ENCODE results near the gene TTF2. TPM values are rescaled to one million over a fixed set of nuclear protein-coding genes. Genes with fewer than 3 reads are reported as not detected.

Gene TTF2
- total RNA-seq, 4 donors from 2014 or later = 6.6 to 12.8 (median 9.0) TPM

GRCh38 chr1:117142200-117142599, 82.1 kb downstream of the TTF2 start:
- no peaks in the 10 kb centered on the region for H3K9me3 ChIP-seq
- TF ChIP-seq CTCF (IDR thresholded peaks at IDR 0.05) (no peak), POLR2AphosphoS5 (IDR thresholded peaks at IDR 0.05) (no peak), POLR2A (IDR thresholded peaks at IDR 0.05; ENCODE audit: low read depth) (no peak), EP300 (IDR thresholded peaks at IDR 0.05) (no peak)
- no peak overlapping the region for H3K27ac ChIP-seq (replicated peaks in 1 of 4)
- no peaks in the 10 kb centered on the region for H3K27me3 ChIP-seq
- H3K4me1 ChIP-seq = no peaks in the 10 kb centered on the region
- intact Hi-C loops (cut with DNase I) = no loop called here
- no peak for DNase-seq (ENCODE audit: extremely low spot score)
- H3K36me3 ChIP-seq = no peaks in the 10 kb centered on the region
- no peak overlapping the region for H3K4me3 ChIP-seq
- WGBS = 55% methylated on average over 2 of the region's 2 CpGs

DNA sequence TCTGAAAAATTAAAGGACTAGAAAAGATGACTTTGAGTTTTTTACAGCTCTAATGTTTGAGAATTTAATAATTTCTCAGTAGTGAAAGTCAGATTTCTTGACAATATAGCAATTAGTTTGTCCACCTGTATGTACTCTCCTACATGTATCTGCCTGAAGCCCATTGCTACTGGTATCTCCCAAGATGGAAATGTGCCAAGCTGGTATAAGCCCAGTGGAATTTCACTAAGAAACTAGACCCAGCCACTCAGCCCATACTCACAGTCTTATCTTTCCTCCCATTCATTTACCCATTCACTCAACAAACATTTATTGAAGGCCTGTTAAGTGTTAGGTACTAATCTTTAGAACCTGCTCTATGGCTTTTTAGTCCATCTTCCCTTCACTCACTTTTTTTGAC, 83.0 kb downstream of the TTF2 start:
- Histone ChIP-seq H3K4me3 (no peak overlapping the region), H3K9me3 (no peaks in the 10 kb centered on the region), H3K27ac (replicated peaks in 1 of 4) (no peak overlapping the region), H3K27me3 (no peaks in the 10 kb centered on the region), H3K36me3 (no peaks in the 10 kb centered on the region), H3K4me1 (no peaks in the 10 kb centered on the region)
- no peak for DNase-seq (ENCODE audit: extremely low spot score)
- intact Hi-C loops (cut with DNase I) = no loop called here
- TF ChIP-seq POLR2AphosphoS5 (IDR thresholded peaks at IDR 0.05) (no peak), POLR2A (IDR thresholded peaks at IDR 0.05; ENCODE audit: low read depth) (no peak), CTCF (IDR thresholded peaks at IDR 0.05) (no peak), EP300 (IDR thresholded peaks at IDR 0.05) (no peak)

GRCh38 chr1:117143871-117144270, 83.7 kb downstream of the TTF2 start:
- Histone ChIP-seq H3K27ac (replicated peaks in 1 of 4) (no peak overlapping the region), H3K27me3 (no peaks in the 10 kb centered on the region), H3K4me1 (no peaks in the 10 kb centered on the region), H3K4me3 (no peak overlapping the region), H3K9me3 (no peaks in the 10 kb centered on the region), H3K36me3 (no peaks in the 10 kb centered on the region)
- DNase-seq (ENCODE audit: extremely low spot score) = no peak
- intact Hi-C loops (cut with DNase I) = no loop called here
- WGBS = 70% methylated on average over 3 of the region's 3 CpGs
- no peak for TF ChIP-seq CTCF (IDR thresholded peaks at IDR 0.05)
- TF ChIP-seq POLR2AphosphoS5 (IDR thresholded peaks at IDR 0.05) = no peak
- TF ChIP-seq POLR2A (IDR thresholded peaks at IDR 0.05; ENCODE audit: low read depth) = no peak
- no peak for TF ChIP-seq EP300 (IDR thresholded peaks at IDR 0.05)

DNA sequence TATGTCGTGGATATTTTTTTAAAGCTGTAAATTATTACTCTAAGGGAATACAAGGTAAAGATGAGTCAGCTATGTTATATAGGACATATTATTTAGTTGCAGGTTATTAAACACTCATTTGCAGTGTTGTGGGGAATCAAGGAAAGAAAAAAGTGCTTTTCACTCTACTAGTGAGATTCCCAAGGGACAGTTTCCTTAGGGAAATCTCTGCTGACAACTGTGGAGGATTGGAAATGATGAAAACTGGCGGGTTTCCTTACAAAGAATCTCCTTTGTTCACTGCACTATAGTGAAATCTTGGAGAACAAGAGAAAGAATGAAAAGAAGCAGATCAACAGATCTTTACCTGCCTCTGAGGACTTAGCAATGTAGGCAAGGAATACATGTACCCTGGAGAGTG, 85.9 kb downstream of the TTF2 start:
- 91% methylated on average over 2 of the region's 2 CpGs for WGBS
- H3K4me1 ChIP-seq = no peaks in the 10 kb centered on the region
- no peak overlapping the region for H3K27ac ChIP-seq (replicated peaks in 1 of 4)
- H3K9me3 ChIP-seq = no peaks in the 10 kb centered on the region
- H3K27me3 ChIP-seq = no peaks in the 10 kb centered on the region
- H3K36me3 ChIP-seq = no peaks in the 10 kb centered on the region
- TF ChIP-seq POLR2AphosphoS5 (IDR thresholded peaks at IDR 0.05) = no peak
- no peak for TF ChIP-seq EP300 (IDR thresholded peaks at IDR 0.05)
- TF ChIP-seq CTCF (IDR thresholded peaks at IDR 0.05) = no peak
- no peak for TF ChIP-seq POLR2A (IDR thresholded peaks at IDR 0.05; ENCODE audit: low read depth)
- intact Hi-C loops (cut with DNase I) = no loop called here
- DNase-seq (ENCODE audit: extremely low spot score) = no peak
- H3K4me3 ChIP-seq = no peak overlapping the region

- H3K27ac ChIP-seq (replicated peaks in 1 of 4) = no peak overlapping the region
- no peaks in the 10 kb centered on the region for H3K4me1 ChIP-seq
- no peaks in the 10 kb centered on the region for H3K27me3 ChIP-seq
- 69% methylated on average over 8 of the region's 8 CpGs for WGBS
- H3K4me3 ChIP-seq = no peak overlapping the region
- H3K36me3 ChIP-seq = no peaks in the 10 kb centered on the region
- TF ChIP-seq CTCF (IDR thresholded peaks at IDR 0.05) (no peak), POLR2A (IDR thresholded peaks at IDR 0.05; ENCODE audit: low read depth) (no peak), EP300 (IDR thresholded peaks at IDR 0.05) (no peak), POLR2AphosphoS5 (IDR thresholded peaks at IDR 0.05) (no peak)
- DNase-seq (ENCODE audit: extremely low spot score) = no peak
- intact Hi-C loops (cut with DNase I) = no loop called here
- H3K9me3 ChIP-seq = no peaks in the 10 kb centered on the region
These were observed 86.6 kb downstream of the TTF2 start for GRCh38 chr1:117146575-117147340.
